IPS-20b (cell line): ENCODE results near the gene PECR.
A peak's percentile ranks its signal among the peaks of the same experiment; 100 is the strongest.
"Not testable (repeated sequence)": the region's sequence is repeated elsewhere in the genome, so short reads cannot be mapped to it uniquely, and the experiment has no call there.

ENCODE experiments used
- H3K27ac ChIP-seq: one replicate; pipeline ENCODE4 v1.5.1; 2013; ENCODE audit warnings: low read length
- H3K27me3 ChIP-seq: 2 replicates; pipeline ENCODE4 v1.6.1; 2013; ENCODE audit warnings: mild to moderate bottlenecking, low read length, inconsistent platforms; ENCODE audit not compliant: insufficient read depth
- H3K36me3 ChIP-seq: 2 replicates; pipeline ENCODE4 v1.6.1; 2013; ENCODE audit warnings: low read depth, mild to moderate bottlenecking, inconsistent platforms, low read length, moderate library complexity; ENCODE audit not compliant: insufficient read depth
- H3K4me1 ChIP-seq: 2 replicates; pipeline ENCODE4 v1.6.1; 2013; ENCODE audit warnings: mild to moderate bottlenecking, control low read depth, inconsistent platforms, low read length, moderate library complexity; ENCODE audit not compliant: insufficient read depth
- H3K4me3 ChIP-seq: 2 replicates; pipeline ENCODE4 v1.5.1; 2013; ENCODE audit warnings: mild to moderate bottlenecking, low read length, inconsistent platforms
- H3K9ac ChIP-seq: 2 replicates; pipeline ENCODE4 v1.6.1; 2013; ENCODE audit warnings: low read depth, mild to moderate bottlenecking, inconsistent platforms, low read length, moderate library complexity
- H3K9me3 ChIP-seq: 2 replicates; pipeline ENCODE4 v1.6.1; 2013; ENCODE audit warnings: mild to moderate bottlenecking, low read depth, low read length, inconsistent platforms; ENCODE audit not compliant: insufficient read depth

Gene PECR

DNA sequence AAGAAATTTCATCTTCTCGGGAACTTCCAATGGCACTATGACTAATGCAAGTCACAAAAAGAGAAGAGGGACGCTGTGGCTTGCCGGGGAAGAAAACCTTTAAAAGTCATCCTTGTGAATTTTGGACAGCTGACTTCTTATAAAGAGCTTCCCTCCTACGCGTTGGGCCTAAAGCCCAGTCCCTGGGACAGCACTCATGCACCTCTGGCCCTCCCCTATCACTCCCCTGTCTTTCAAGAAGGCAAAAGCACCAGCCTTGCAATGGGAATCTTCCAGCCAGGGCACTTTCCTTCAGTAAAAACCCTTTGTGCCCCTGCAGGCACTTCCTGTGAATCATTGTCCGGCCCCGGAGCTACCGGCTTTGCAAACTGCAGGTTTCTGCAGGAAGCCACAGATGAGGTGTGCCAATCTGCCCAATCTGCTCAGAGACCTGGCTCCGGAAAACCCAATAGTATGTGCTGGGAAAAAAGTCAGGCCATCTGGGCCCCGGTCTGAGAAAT, 75.4 kb downstream of the PECR start:
- H3K36me3 ChIP-seq, result no peaks in the 10 kb centered on the region
- H3K9ac ChIP-seq, result peak overlapping the region; percentile 47; the same call in 1 of the 2 replicates
- no peaks in the 10 kb centered on the region for H3K9me3 ChIP-seq
- peaks cover 37% of the 10 kb centered on the region for H3K4me1 ChIP-seq
- H3K27me3 ChIP-seq, result no peaks in the 10 kb centered on the region
- H3K4me3 ChIP-seq, result peak overlapping the region; percentile 3; the same call in 1 of the 2 replicates
- H3K27ac ChIP-seq, result no peak overlapping the region

- Histone ChIP-seq H3K27me3 (no peaks in the 10 kb centered on the region), H3K4me1 (peaks cover 41% of the 10 kb centered on the region), H3K9ac (peak overlapping the region; percentile 17; the same call in 1 of the 2 replicates), H3K9me3 (no peaks in the 10 kb centered on the region), H3K4me3 (no peak overlapping the region), H3K36me3 (peaks cover 7% of the 10 kb centered on the region; the same call in 1 of the 2 replicates), H3K27ac (peak overlapping the region; percentile 31)
Observed at GRCh38 chr2:216004697-216005283, 76.8 kb downstream of the PECR start.

DNA sequence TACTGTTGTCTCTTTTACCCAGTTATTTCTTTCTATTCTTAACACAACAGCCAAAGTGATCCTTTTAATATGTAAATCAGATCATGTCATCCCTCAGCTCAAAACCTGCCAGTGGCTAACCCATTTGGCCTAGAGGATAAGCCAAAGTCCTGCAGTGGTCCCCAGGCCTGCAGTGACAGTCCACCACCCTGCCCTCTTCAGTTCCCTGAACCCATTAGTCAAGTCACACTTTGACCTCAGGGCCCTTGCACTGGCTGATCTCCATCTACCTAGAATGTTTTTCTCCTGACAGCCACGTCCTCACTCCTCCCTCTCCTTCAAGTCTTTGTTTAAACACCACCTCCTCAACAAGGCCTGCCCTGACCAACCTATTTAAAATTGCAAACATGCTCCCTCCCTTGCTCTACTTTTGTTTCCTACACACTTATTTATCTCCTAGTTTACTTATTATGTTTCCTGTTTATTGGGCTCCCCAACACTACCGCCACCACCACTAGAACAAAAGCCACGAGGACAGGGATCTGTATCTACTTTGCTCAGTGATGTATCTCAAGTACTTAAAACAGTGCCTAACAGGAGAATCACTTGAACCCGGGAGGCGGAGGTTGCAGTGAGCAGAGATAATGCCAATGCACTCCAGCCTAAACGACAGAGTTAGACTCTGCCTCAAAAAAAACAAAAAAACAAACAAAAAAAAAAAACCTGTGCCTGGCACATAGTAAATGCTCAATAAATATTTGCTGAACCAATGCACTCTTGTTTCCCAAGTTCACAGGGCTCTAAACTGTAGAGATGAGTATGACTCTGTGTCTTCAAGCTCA, 77.5 kb downstream of the PECR start:
- peak overlapping the region; percentile 31 for H3K27ac ChIP-seq

DNA sequence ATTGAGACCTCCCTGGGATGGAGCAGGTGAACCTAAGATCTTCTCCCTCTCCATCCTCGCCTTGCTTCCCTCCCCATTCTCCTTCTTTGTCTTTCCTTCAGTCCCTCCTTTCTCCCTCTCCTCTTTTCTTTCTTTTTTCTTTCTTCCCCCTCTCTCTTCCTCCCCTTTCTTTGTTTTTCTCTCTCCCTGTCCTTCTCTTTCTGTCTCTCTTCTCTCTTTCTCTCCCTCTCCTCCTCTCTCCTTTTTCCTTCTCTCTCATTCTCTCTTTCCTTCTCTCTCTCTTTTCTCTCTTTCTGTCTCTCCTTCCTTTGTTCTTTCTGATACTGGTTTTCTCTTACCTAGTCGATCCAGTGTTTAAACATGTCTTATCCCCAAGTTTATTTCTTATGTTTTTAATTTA, 78.9 kb downstream of the PECR start:
- no peak overlapping the region for H3K27ac ChIP-seq
- peaks cover 41% of the 10 kb centered on the region for H3K4me1 ChIP-seq
- H3K36me3 ChIP-seq, result peaks cover 7% of the 10 kb centered on the region; the same call in 1 of the 2 replicates
- H3K4me3 ChIP-seq, result no peak overlapping the region
- peak overlapping the region; percentile 33; the same call in 1 of the 2 replicates for H3K9ac ChIP-seq
- no peaks in the 10 kb centered on the region for H3K9me3 ChIP-seq
- no peaks in the 10 kb centered on the region for H3K27me3 ChIP-seq

More for the DNA sequence above, 77.5 kb downstream of the PECR start:
- no peak overlapping the region for H3K4me3 ChIP-seq
- H3K4me1 ChIP-seq, result peaks cover 41% of the 10 kb centered on the region
- H3K9me3 ChIP-seq, result no peaks in the 10 kb centered on the region
- H3K36me3 ChIP-seq, result peaks cover 7% of the 10 kb centered on the region; the same call in 1 of the 2 replicates
- no peaks in the 10 kb centered on the region for H3K27me3 ChIP-seq
- peak overlapping the region; percentile 17; the same call in 1 of the 2 replicates for H3K9ac ChIP-seq

- no peaks in the 10 kb centered on the region for H3K9me3 ChIP-seq
- H3K4me1 ChIP-seq, result peaks cover 41% of the 10 kb centered on the region
- H3K36me3 ChIP-seq, result peaks cover 10% of the 10 kb centered on the region
- no peak overlapping the region for H3K27ac ChIP-seq
- H3K9ac ChIP-seq, result peak overlapping the region; percentile 33; the same call in 1 of the 2 replicates
- no peaks in the 10 kb centered on the region for H3K27me3 ChIP-seq
- H3K4me3 ChIP-seq, result no peak overlapping the region
Observed at GRCh38 chr2:216002101-216002678, 79.4 kb downstream of the PECR start.

- H3K36me3 ChIP-seq, result peaks cover 13% of the 10 kb centered on the region
- peaks cover 34% of the 10 kb centered on the region for H3K4me1 ChIP-seq
- no peak overlapping the region for H3K4me3 ChIP-seq
- H3K27me3 ChIP-seq, result no peaks in the 10 kb centered on the region
- H3K9ac ChIP-seq, result peak overlapping the region; percentile 33; the same call in 1 of the 2 replicates
- H3K27ac ChIP-seq, result no peak overlapping the region
- H3K9me3 ChIP-seq, result no peaks in the 10 kb centered on the region
Observed at GRCh38 chr2:216001216-216002100, 80.2 kb downstream of the PECR start.

GRCh38 chr2:215998636-215999035, 83.0 kb downstream of the PECR start:
- H3K4me3 ChIP-seq, result no peak overlapping the region
- no peak overlapping the region for H3K9ac ChIP-seq
- no peaks in the 10 kb centered on the region for H3K27me3 ChIP-seq
- H3K9me3 ChIP-seq, result no peaks in the 10 kb centered on the region
- H3K4me1 ChIP-seq, result peaks cover 22% of the 10 kb centered on the region
- H3K27ac ChIP-seq, result no peak overlapping the region
- peaks cover 31% of the 10 kb centered on the region for H3K36me3 ChIP-seq

- H3K27me3 ChIP-seq, result no peaks in the 10 kb centered on the region
- no peaks in the 10 kb centered on the region for H3K9me3 ChIP-seq
- H3K4me1 ChIP-seq, result peaks cover 16% of the 10 kb centered on the region
- no peak overlapping the region for H3K4me3 ChIP-seq
- no peak overlapping the region for H3K27ac ChIP-seq
- H3K9ac ChIP-seq, result no peak overlapping the region
- peaks cover 31% of the 10 kb centered on the region for H3K36me3 ChIP-seq
Observed at GRCh38 chr2:215997219-215997618, 84.4 kb downstream of the PECR start.

DNA sequence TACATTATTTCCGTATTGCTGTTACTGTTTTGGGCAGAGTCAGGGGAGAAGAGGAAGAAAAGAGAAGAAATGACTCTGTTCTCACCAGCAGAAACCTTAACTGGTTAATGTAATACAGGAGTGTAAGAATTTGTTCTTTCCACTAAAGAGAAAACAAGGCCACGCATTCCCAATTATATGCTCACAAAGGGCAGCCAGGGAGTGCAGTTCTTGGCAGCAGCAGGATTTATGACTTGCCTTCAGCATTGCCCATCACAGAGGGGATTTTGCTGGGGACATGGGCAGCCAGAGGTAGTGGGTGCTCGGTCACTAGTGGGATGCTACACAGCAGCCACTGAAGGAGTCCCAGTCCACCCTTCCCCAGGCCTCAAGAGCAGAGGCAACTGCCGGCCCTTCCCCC, 86.7 kb downstream of the PECR start:
- H3K4me3 ChIP-seq, result no peak overlapping the region
- H3K27me3 ChIP-seq, result no peaks in the 10 kb centered on the region
- peaks cover 2% of the 10 kb centered on the region; the same call in 1 of the 2 replicates for H3K4me1 ChIP-seq
- H3K36me3 ChIP-seq, result peaks cover 25% of the 10 kb centered on the region
- H3K9me3 ChIP-seq, result no peaks in the 10 kb centered on the region
- no peak overlapping the region for H3K9ac ChIP-seq
- no peak overlapping the region for H3K27ac ChIP-seq

DNA sequence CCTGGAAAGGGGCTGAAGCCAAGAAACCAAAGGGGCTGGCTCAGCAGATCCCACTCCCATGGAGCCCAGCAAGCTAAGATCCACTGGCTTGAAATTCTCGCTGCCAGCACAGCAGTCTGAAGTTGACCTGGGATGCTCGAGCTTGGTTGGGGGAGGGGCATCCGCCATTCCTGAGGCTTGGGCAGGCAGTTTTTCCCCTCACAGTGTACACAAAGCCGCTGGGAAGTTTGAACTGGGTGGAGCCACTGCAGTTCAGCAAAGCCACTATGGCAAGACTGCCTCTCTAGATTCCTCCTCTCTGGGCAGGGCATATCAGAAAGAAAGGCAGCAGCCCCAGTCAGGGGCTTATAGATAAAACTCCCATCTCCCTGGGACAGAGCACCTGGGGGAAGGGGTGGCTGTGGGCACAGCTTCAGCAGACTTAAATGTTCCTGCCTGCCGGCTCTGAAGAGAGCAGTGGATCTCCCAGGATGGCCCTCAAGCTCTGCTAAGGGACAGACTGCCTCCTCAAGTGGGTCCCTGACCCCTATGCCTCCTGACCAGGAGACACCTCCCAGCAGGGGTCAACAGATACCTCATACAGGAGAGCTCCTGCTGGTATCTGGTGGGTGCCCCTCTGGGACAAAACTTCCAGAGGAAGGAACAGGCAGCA, 92.9 kb downstream of the PECR start:
- H3K27ac ChIP-seq, H3K9me3 ChIP-seq, H3K4me1 ChIP-seq, H3K4me3 ChIP-seq, H3K9ac ChIP-seq, H3K27me3 ChIP-seq: not testable (repeated sequence)
- H3K36me3 ChIP-seq, result peaks cover 20% of the 10 kb centered on the region
